Measurements from ENCODE around the gene TMEM245.

The TMEM245 gene

GRCh38 chr9:109100543-109101201 is 19.1 kb downstream of the TMEM245 start:
- no peak for DNase-seq

GRCh38 chr9:109098960-109099308 is 20.8 kb downstream of the TMEM245 start:
- DNase-seq: no peak

GRCh38 chr9:109098171-109098959 is 21.4 kb downstream of the TMEM245 start:
- no peak for DNase-seq

GRCh38 chr9:109097146-109097545 is 22.6 kb downstream of the TMEM245 start:
- no peak for DNase-seq

GRCh38 chr9:109095321-109095720 is 24.4 kb downstream of the TMEM245 start:
- no peak for DNase-seq

- DNase-seq: no peak
These were observed 25.5 kb downstream of the TMEM245 start for GRCh38 chr9:109094268-109094667.

- DNase-seq: no peak
These were observed 27.2 kb downstream of the TMEM245 start for GRCh38 chr9:109092587-109092986.

GRCh38 chr9:109092051-109092580 is 27.6 kb downstream of the TMEM245 start:
- no peak for DNase-seq

- no peak for DNase-seq
These were observed 31.5 kb downstream of the TMEM245 start for GRCh38 chr9:109088221-109088620.

- DNase-seq: no peak
These were observed 32.0 kb downstream of the TMEM245 start for GRCh38 chr9:109087795-109088194.

- no peak for DNase-seq
These were observed 33.5 kb downstream of the TMEM245 start for GRCh38 chr9:109086221-109086620.

- DNase-seq: no peak
These were observed 34.2 kb downstream of the TMEM245 start for GRCh38 chr9:109085510-109085909.

- no peak for DNase-seq
These were observed 35.8 kb downstream of the TMEM245 start for GRCh38 chr9:109083813-109084405.

- DNase-seq: no peak
These were observed 36.6 kb downstream of the TMEM245 start for GRCh38 chr9:109083141-109083540.

- DNase-seq: no peak
These were observed 37.6 kb downstream of the TMEM245 start for GRCh38 chr9:109082091-109082620.

- DNase-seq: no peak
These were observed 45.4 kb downstream of the TMEM245 start for GRCh38 chr9:109074236-109074889.

- DNase-seq: no peak
These were observed 46.8 kb downstream of the TMEM245 start for GRCh38 chr9:109072821-109073435.

GRCh38 chr9:109072133-109072692 is 47.5 kb downstream of the TMEM245 start:
- DNase-seq: no peak

- DNase-seq: no peak
These were observed 51.0 kb downstream of the TMEM245 start for GRCh38 chr9:109068764-109069163.

- no peak for DNase-seq
These were observed 54.6 kb downstream of the TMEM245 start for GRCh38 chr9:109064963-109065702.

GRCh38 chr9:109063760-109064159 is 56.0 kb downstream of the TMEM245 start:
- DNase-seq: no peak

GRCh38 chr9:109062543-109062942 is 57.2 kb downstream of the TMEM245 start:
- no peak for DNase-seq
